CD4-positive, alpha-beta T cell treated with Interleukin-1 beta for 1 hour (primary cell): ENCODE data around the gene LYRM9.
"Not testable (repeated sequence)": the region's sequence is repeated elsewhere in the genome, so short reads cannot be mapped to it uniquely, and the experiment has no call there.

Experiments
- DNase-seq, 2 donors: peaks; one replicate each; pipeline ENCODE4 v3.0.0-alpha.2; 2020 to 2022

The LYRM9 gene

DNA sequence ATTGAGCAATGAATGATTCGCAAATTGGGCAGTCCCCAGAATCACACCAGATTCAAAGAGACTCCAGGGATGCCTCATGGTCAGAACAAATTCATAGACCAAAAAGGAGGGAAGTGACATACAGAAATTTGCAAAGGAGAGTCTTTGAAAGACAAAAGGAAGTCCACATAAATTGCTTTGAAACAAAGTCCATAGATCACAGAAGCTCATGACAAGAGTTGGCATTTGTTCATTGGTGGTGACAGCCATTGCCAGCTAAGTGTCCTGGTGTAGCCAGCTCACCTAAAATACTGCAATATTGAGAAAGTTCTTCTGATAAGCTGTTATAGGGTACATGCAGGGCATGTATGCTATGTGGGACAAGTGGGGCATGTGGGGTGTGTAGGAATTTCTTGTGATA is 55.4 kb downstream of the LYRM9 start:
- DNase-seq: not testable (repeated sequence)

DNA sequence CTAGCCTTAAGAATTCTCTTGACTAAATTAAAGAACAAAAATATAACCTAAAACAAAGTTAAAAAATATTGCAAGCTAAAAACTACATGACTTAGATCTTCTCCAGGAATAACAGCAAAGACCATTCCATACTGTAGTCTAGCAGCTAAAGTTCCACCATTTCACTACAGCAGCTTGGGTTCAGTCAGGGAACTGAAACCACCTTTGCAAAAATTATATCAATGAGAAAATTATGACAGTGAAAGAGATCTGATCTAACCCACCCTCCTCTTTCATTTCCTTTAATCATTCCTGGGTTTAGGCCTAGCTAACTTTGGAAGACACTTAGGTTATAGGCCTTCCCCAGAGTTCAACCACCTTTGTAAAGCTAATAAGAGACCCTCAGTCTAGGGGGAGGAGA is 56.5 kb downstream of the LYRM9 start:
- DNase-seq: no peak

DNA sequence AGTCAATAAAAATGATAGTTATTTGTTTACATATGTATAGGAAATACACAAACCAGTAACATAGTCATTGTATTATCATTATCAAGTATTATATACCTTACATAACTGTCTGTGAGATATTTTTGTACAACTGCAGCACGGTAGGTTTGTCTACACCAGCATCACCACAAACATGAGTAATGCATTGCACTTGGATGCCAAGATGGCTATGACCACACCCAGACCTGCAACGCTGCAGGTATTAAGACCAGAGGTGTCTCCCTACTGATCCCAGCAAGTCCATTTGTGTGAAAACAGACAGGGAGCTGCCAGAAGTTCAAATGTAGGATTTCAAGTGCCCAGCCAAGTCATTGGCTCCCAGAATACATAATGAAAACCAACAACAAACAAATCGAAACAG is 58.6 kb downstream of the LYRM9 start:
- no peak for DNase-seq

DNA sequence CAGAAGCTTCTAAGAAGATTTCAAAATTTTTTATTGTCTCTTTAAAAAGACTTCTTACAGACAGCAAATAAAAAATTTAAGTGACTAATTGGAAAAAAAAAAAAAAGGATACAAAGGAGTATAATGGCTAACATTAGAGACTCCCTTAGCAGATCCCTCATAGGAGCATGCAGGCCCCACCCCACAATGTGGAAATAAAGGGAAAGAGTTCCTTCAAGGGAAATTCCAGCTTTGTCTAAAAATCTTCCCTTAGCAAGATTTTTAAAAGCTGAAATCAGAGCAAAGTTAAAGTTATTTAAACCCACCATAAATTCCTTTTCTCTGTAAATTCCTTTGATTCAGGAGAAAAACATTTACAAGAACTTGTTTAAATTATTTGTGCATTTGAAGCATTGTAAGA is 60.3 kb downstream of the LYRM9 start:
- no peak for DNase-seq

DNA sequence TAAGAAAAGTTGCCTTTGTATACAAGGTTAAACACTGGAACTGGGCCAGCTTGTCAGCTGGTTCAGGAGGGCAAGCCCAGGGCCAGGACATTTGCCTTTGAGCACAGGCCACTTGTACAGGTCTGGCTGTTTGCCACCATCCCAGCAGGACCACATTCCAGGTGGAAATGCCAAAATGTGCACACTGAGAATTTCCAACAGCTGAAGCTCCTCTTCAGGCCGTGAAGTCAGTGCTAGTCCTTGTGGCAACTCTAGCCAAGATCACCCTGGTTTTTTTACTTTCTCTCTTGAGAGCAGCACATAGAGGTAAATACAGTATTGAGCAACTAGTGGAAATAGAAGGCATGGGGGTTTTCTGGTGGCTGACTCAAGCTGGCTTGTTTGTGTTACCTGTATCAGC is 63.3 kb downstream of the LYRM9 start:
- DNase-seq: not testable (repeated sequence)

DNA sequence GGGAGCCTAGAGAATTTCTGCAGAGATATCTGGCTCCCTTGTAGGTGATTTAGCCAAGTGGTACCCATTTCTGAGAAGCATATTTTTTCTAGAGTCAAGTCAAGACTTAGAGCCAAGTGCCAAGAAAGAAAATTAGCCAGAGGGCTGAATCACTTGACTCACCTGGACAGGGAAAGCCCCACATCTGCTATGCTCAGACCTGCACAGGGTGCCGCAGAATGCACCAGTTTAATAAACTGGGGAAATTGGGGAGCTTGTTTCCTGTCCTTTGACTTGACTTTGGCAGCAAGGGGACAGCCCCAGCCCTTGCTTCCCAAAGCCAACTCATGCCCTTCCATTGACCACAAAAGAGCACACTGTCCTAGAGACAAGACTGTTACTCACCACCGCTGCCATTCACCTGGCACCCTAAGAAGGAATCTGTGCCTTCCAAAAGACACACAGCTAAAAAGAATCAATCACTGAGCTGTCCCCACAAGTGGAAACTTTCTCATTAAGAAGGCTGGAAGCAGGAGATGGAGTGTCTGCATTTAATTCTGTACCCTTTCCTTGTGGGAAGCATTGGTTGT is 63.9 kb downstream of the LYRM9 start:
- not testable (repeated sequence) for DNase-seq
